ENCODE measurements around the gene RFESD.
"Not testable (repeated sequence)": the region's sequence is repeated elsewhere in the genome, so short reads cannot be mapped to it uniquely, and the experiment has no call there.

Gene RFESD

GRCh38 chr5:95634081-95634480 lies 12.5 kb upstream of the RFESD start:
- H3K4me3 ChIP-seq: no peak overlapping the region
- intact Hi-C loops (cut with DNase I; ENCODE audit: low total_unique reads): no loop called here
- H3K36me3 ChIP-seq: no peaks in the 10 kb centered on the region
- H3K27ac ChIP-seq: no peak overlapping the region
- no peak for TF ChIP-seq CTCF (IDR thresholded peaks at IDR 0.05)
- no peaks in the 10 kb centered on the region for H3K9me3 ChIP-seq
- no peak for DNase-seq
- H3K4me1 ChIP-seq: peaks cover 0 to 17% (median 5%) of the 10 kb centered on the region in 4 donors
- H3K27me3 ChIP-seq: no peaks in the 10 kb centered on the region

- H3K27me3 ChIP-seq: no peaks in the 10 kb centered on the region
- H3K4me3 ChIP-seq: no peak overlapping the region
- no peaks in the 10 kb centered on the region for H3K36me3 ChIP-seq
- intact Hi-C loops (cut with DNase I; ENCODE audit: low total_unique reads): no loop called here
- no peaks in the 10 kb centered on the region for H3K9me3 ChIP-seq
- no peak for TF ChIP-seq CTCF (IDR thresholded peaks at IDR 0.05)
- no peak for DNase-seq
- peaks cover 0 to 7% (median 0%) of the 10 kb centered on the region in 4 donors for H3K4me1 ChIP-seq
- no peak overlapping the region for H3K27ac ChIP-seq
Measured at GRCh38 chr5:95638632-95639031, 7.9 kb upstream of the RFESD start.

GRCh38 chr5:95641741-95642220 lies 4.8 kb upstream of the RFESD start:
- intact Hi-C loops (cut with DNase I; ENCODE audit: low total_unique reads): loop anchor here (10.0 kb wide), 1 partner anchor 703 kb away; no protein-coding TSS in a partner anchor
- Histone ChIP-seq H3K4me1 (peaks cover 0 to 11% (median under 1%) of the 10 kb centered on the region in 4 donors), H3K27me3 (no peaks in the 10 kb centered on the region), H3K9me3 (no peaks in the 10 kb centered on the region), H3K4me3 (no peak overlapping the region), H3K27ac (peak overlapping the region; percentile 69 to 73), H3K36me3 (no peaks in the 10 kb centered on the region)
- DNase-seq: peak; percentile 64 to 75
- TF ChIP-seq CTCF (IDR thresholded peaks at IDR 0.05): no peak

GRCh38 chr5:95643152-95643551 lies 3.4 kb upstream of the RFESD start:
- Histone ChIP-seq H3K4me3 (no peak overlapping the region), H3K27ac (peak overlapping the region in 1 of 2 donors; percentile 73), H3K36me3 (no peaks in the 10 kb centered on the region), H3K27me3 (no peaks in the 10 kb centered on the region), H3K9me3 (no peaks in the 10 kb centered on the region), H3K4me1 (peaks cover 0 to 23% (median 5%) of the 10 kb centered on the region in 4 donors)
- intact Hi-C loops (cut with DNase I; ENCODE audit: low total_unique reads): loop anchor here (10.0 kb wide), 1 partner anchor 702 kb away; no protein-coding TSS in a partner anchor
- no peak for DNase-seq
- TF ChIP-seq CTCF (IDR thresholded peaks at IDR 0.05): no peak

- intact Hi-C loops (cut with DNase I; ENCODE audit: low total_unique reads): loop anchor here (2.0 to 10.0 kb wide), 3 partner anchors 88 to 700 kb away; partner anchors contain the start of gene RHOBTB3
- peak in 1 of 2 donors; percentile 48 for DNase-seq
- Histone ChIP-seq H3K4me3 (no peak overlapping the region), H3K9me3 (no peaks in the 10 kb centered on the region), H3K27ac (peak overlapping the region; percentile 91 to 95), H3K4me1 (peaks cover 0 to 23% (median 5%) of the 10 kb centered on the region in 4 donors), H3K27me3 (no peaks in the 10 kb centered on the region), H3K36me3 (no peaks in the 10 kb centered on the region)
- TF ChIP-seq CTCF (IDR thresholded peaks at IDR 0.05): peak; percentile 60 to 64
Measured at GRCh38 chr5:95644351-95645042, 2.1 kb upstream of the RFESD start.

- not testable (repeated sequence) for DNase-seq, H3K9me3 ChIP-seq, H3K36me3 ChIP-seq, H3K27me3 ChIP-seq
- H3K4me3 ChIP-seq: peak overlapping the region; percentile 56 to 61
- H3K27ac ChIP-seq: peak overlapping the region; percentile 91 to 95
- intact Hi-C loops (cut with DNase I; ENCODE audit: low total_unique reads): loop anchor here (5.0 to 10.0 kb wide), 2 partner anchors 86 to 699 kb away; partner anchors contain the start of gene RHOBTB3
- peaks cover 0 to 23% (median 5%) of the 10 kb centered on the region in 4 donors for H3K4me1 ChIP-seq
Measured at GRCh38 chr5:95646226-95646568, 380 bp upstream of the RFESD start.

Measured in tibial artery (tissue), 4 donors.